ENCODE measurements around the gene MED17. TPM values are rescaled to one million over a fixed set of nuclear protein-coding genes. Genes with fewer than 3 reads are reported as not detected.
A peak's percentile ranks its signal among the peaks of the same experiment; 100 is the strongest.

Gene MED17
- total and polyA plus RNA-seq, 2 of the 13 experiments (the other 11 are each of a cell fraction or from before 2014, with no cell fraction given) = 23.1 to 37.0 TPM

- no peak for TF ChIP-seq ZBTB4 (CRISPR knock-in tag; IDR thresholded peaks at IDR 0.05; ENCODE audit: borderline replicate concordance)
- TF ChIP-seq GLI4 (CRISPR knock-in tag; IDR thresholded peaks at IDR 0.05; ENCODE audit: borderline replicate concordance) = no peak
- TF ChIP-seq ZBTB3 (CRISPR knock-in tag; IDR thresholded peaks at IDR 0.05; ENCODE audit: borderline replicate concordance, low read depth) = no peak; the same call in 1 of the 2 replicates
- TF ChIP-seq SAP130 (CRISPR knock-in tag; IDR thresholded peaks at IDR 0.05; ENCODE audit: low read depth) = peak; percentile 86
- no peak for TF ChIP-seq ZNF770 (CRISPR knock-in tag; IDR thresholded peaks at IDR 0.05)
- no peak for TF ChIP-seq ZNF850 (CRISPR knock-in tag; conservative IDR thresholded peaks at IDR 0.05)
- no peak for TF ChIP-seq FLYWCH1 (CRISPR knock-in tag; IDR thresholded peaks at IDR 0.05)
- 0 out of 2 replicates have a peak, but pooled peaks have one; percentile 78 for TF ChIP-seq ZNF318 (CRISPR knock-in tag; IDR thresholded peaks at IDR 0.05)
- no peak; the same call in 1 of the 2 replicates for TF ChIP-seq YEATS2 (CRISPR knock-in tag; IDR thresholded peaks at IDR 0.05; ENCODE audit: borderline replicate concordance)
- TF ChIP-seq SKI (IDR thresholded peaks at IDR 0.05; ENCODE audit: partially characterized antibody) = peak; percentile 64
- no peak for TF ChIP-seq NFE2L1 (CRISPR knock-in tag; IDR thresholded peaks at IDR 0.05; ENCODE audit: borderline replicate concordance)
- TF ChIP-seq TGIF2 (CRISPR knock-in tag; IDR thresholded peaks at IDR 0.05) = peak; percentile 79; the same call in 1 of the 2 replicates
Observed at GRCh38 chr11:93773045-93773477, 11.0 kb upstream of the MED17 start (continued).

Data from HepG2 (cell line).